ENCODE data around the gene KRT1.
"Not testable (repeated sequence)": the region's sequence is repeated elsewhere in the genome, so short reads cannot be mapped to it uniquely, and the experiment has no call there.

The KRT1 gene

DNA sequence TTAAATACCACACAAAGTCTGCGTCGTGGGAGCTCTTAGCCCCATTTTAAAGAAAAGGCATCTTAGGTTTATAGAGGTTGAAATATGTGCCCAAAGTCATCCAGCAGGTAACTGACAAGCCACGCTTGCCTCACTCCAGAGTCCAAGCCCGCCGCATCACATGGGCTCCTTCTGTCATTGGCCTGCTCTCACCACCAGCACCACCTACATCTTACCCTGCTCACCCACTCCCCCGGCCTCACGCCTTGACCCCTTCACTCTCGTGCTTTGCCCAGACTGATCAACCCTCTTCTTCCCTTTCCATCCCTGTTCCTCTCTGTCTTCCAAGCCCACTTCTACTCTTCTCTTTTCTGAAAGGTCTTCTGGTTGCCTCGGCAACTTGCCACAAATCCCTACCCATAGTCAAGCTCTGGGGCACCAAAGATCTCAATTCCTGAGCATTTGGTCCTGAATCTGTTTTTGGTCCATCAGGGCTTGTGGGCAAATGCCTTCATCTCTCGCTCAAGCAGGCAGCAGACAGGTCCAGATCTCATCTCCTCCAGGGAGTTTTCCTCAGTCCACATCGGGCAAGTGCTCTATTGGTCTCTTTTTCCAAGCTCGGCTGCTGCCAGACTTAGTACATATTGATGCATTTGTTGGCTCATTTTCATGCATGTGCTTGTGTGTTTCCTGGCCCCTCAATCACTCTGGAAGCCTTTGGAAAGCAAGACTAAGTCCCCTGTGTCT, 3.5 kb upstream of the KRT1 start:
- DNase-seq (ENCODE audit: low read depth, low spot score), result no peak
- no peak overlapping the region for H3K27ac ChIP-seq

- no peak overlapping the region for H3K27ac ChIP-seq
- DNase-seq (ENCODE audit: low read depth, low spot score), result no peak
These were observed 2.8 kb upstream of the KRT1 start for GRCh38 chr12:52682938-52683574.

GRCh38 chr12:52682381-52682660, 2.1 kb upstream of the KRT1 start:
- no peak overlapping the region for H3K27ac ChIP-seq
- no peak for DNase-seq (ENCODE audit: low read depth, low spot score)

GRCh38 chr12:52681526-52682380, 1.5 kb upstream of the KRT1 start:
- no peak for DNase-seq (ENCODE audit: low read depth, low spot score)
- no peak overlapping the region for H3K27ac ChIP-seq

DNA sequence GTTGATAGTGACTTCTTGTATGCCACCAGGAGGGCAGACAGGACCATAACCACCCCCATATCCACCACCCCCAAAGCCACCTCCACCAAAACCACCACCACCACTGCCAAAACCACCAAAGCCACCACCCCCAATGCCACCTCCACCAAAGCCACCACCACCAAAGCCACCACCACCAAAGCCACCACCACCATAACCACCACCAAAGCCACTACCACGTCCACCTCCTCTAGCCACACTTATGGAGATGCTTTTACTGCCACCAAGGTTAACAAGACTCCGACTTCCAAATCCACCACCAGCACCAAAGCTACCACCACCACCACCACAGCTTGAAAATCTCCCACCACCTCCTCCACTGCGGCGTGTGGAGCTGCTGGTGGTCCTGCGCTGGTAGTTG, 332 bp downstream of the KRT1 start:
- H3K27ac ChIP-seq, result no peak overlapping the region
- no peak for DNase-seq (ENCODE audit: low read depth, low spot score)

GRCh38 chr12:52677671-52678070, 2.5 kb downstream of the KRT1 start:
- H3K27ac ChIP-seq, result no peak overlapping the region
- DNase-seq (ENCODE audit: low read depth, low spot score), result no peak

GRCh38 chr12:52677126-52677525, 3.1 kb downstream of the KRT1 start:
- H3K27ac ChIP-seq, result no peak overlapping the region
- no peak for DNase-seq (ENCODE audit: low read depth, low spot score)

DNA sequence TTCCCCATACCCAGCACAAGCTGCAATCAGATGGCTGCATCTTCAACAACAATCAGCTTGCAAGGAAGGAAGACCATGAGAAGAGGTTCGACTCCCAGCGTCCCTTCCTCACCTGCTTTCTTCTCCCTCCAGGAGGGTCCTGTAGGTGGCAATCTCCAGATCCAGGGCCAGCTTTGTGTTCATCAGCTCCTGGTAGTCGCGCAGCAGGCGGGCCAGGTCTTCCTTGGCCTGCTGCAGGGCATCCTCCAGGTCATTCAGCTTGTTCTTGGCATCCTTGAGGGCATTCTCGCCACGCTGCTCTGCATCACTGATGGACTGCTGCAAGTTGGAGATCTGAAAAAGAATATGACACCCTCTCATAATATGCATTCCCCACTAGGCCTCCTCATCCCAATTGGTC, 4.0 kb downstream of the KRT1 start:
- DNase-seq (ENCODE audit: low read depth, low spot score), result no peak
- no peak overlapping the region for H3K27ac ChIP-seq

DNA sequence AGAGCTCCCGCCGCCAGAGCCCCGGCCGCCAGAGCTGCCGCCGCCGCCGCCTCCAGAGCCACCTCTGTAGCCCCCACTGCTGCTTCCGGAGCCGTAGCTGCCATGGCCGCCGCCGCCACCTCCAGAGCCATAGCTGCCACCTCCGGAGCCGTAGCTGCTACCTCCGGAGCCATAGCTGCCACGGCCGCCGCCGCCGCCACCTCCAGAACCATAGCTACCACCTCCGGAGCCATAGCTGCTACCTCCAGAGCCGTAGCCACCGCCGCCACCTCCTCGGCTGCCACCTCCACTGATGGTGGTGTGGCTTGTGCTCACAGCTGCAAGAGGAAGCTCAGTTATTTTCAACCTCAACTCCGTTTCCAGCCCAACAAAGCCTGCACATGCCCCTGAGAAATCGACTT, 4.9 kb downstream of the KRT1 start:
- DNase-seq (ENCODE audit: low read depth, low spot score), result no peak

GRCh38 chr12:52674433-52674775, 5.8 kb downstream of the KRT1 start:
- no peak for DNase-seq (ENCODE audit: low read depth, low spot score)
- no peak overlapping the region for H3K27ac ChIP-seq

More for the DNA sequence above, 4.9 kb downstream of the KRT1 start:
- H3K27ac ChIP-seq, result no peak overlapping the region

GRCh38 chr12:52673713-52674432, 6.3 kb downstream of the KRT1 start:
- H3K27ac ChIP-seq, result no peak overlapping the region
- DNase-seq (ENCODE audit: low read depth, low spot score), result no peak

- H3K27ac ChIP-seq, result no peak overlapping the region
- DNase-seq (ENCODE audit: low read depth, low spot score), result no peak
These were observed 7.0 kb downstream of the KRT1 start for GRCh38 chr12:52673217-52673616.

- DNase-seq (ENCODE audit: low read depth, low spot score), result peak; percentile 33
- H3K27ac ChIP-seq, result peak overlapping the region; percentile 14
These were observed 7.8 kb downstream of the KRT1 start for GRCh38 chr12:52672321-52672933.

DNA sequence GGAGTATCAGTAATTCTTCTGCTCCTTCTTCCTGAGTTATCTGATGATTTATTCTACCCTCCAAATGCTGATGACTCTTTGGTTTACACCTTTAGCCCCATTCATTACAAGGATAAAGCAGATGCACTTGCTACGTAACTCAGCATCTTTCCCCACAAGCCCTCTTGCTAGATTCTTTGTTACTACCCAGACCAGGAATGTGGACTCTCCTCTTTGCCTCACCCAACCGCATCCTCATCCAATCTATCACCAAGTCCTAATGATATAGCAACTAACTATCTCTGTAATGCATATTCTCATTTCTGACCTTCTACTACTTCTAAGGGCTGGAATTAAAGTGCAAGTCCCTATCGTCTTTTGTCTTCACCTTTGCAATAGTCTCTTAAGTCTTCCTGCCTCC, 9.2 kb downstream of the KRT1 start:
- H3K27ac ChIP-seq, result no peak overlapping the region
- DNase-seq (ENCODE audit: low read depth, low spot score), result no peak

- no peak for DNase-seq (ENCODE audit: low read depth, low spot score)
These were observed 9.7 kb downstream of the KRT1 start for GRCh38 chr12:52670506-52670905.

DNA sequence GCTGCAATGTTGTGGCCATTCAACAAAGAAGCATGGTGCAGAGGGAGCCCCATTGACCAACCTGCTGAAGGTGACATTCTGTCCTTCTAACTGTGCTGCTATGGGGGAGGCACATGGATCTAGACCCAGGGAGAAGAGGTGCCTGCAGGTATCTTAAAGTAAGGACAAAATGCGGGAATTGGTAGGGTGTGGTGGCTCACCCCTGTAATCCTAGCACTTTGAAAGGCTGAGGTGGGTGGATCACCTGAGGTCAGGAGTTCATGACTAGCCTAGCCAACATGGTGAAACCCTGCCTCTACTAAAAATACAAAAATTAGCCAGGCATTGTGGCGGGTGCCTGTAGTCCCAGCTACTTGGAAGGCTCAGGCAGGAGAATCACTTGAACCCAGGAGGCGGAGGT, 10.3 kb downstream of the KRT1 start:
- not testable (repeated sequence) for H3K27ac ChIP-seq; DNase-seq (ENCODE audit: low read depth, low spot score)

More at GRCh38 chr12:52670506-52670905, 9.7 kb downstream of the KRT1 start:
- no peak overlapping the region for H3K27ac ChIP-seq

GRCh38 chr12:52669426-52669825, 10.8 kb downstream of the KRT1 start:
- H3K27ac ChIP-seq, result no peak overlapping the region
- no peak for DNase-seq (ENCODE audit: low read depth, low spot score)

GRCh38 chr12:52667931-52668330, 12.3 kb downstream of the KRT1 start:
- no peak for DNase-seq (ENCODE audit: low read depth, low spot score)
- no peak overlapping the region for H3K27ac ChIP-seq

DNA sequence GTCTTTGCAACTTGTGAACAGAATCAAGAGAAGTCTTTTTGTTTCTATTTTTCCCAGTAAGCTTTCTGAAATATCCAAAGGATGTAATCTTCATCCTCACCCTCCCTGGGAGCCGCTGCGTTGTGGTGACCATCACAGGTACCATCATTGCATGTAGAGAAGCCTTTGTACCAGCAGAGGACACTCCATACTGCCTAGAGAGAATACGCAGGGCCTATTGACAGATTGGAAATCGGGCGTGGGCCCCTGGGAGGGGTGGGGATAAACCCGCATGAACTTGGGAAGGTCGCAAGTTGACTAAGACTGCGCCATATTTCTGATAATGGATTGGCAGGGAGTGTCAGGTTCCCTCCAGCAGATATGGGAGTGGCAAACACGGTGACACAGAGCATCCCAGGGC, 12.7 kb downstream of the KRT1 start:
- H3K27ac ChIP-seq, result no peak overlapping the region
- no peak for DNase-seq (ENCODE audit: low read depth, low spot score)

DNA sequence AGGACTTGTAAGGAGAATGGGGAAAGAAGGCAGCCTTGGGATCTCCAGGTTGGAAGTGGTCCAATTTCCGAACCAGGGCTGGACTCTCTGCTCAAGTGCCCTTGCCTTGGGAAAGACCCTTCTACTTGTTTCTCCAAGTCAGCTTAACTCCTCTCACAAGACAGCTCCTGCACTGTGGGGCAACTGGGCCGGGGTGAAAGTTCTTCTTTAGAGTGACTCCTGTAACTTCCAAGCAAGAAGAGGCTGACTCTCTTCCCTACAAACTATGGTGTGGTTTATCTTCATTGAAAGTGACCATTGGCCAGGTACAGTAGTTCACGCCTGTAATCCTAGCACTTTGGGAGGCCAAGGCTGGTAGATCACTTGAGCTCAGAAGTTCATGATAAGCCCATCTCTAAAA, 13.7 kb downstream of the KRT1 start:
- no peak for DNase-seq (ENCODE audit: low read depth, low spot score)
- no peak overlapping the region for H3K27ac ChIP-seq
